ENCODE data around the gene MAST4. TPM values are rescaled to one million over a fixed set of nuclear protein-coding genes. Genes with fewer than 3 reads are reported as not detected.
A peak's percentile ranks its signal among the peaks of the same experiment; 100 is the strongest.

MAST4 gene
- total RNA-seq, 5 donors from 2014 or later (not counting 1 experiment from before 2014, with no cell fraction given), result 26.1 to 35.5 (median 32.0) TPM

DNA sequence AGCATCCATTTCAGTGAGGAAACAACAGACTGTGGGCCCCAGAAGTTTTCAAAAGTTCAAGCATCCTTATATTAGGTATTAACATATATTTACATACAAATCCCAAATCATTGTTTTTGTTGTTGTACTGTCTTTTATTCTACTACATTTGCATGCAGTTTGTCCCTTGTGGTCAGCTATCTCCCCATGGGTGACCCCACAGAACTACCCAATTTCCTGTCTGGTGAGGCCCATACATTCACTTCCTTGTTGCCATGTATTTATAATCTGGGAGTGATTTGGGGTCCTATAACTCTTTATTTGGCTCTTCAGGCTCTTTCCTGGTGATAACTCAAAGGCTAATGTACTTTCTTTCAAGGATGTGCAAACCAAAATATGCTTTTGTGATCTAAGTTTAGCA lies 603.7 kb downstream of the MAST4 start:
- ChIA-PET POLR2A (interaction anchor here in 1 of 2 donors (0.6 kb wide), 1 partner anchor 45 kb away, joined by 9 read pairs; no protein-coding TSS in a partner anchor), CTCF (interaction anchor here in 1 of 2 donors (0.9 kb wide), 1 partner anchor 34 kb away, joined by 3 read pairs; no protein-coding TSS in a partner anchor)
- H3K36me3 ChIP-seq (ENCODE audit: control insufficient read depth in 2 of 2, extremely low read depth in 1 of 2, insufficient read depth in 1 of 2, low read length in 1 of 2), result no peaks in the 10 kb centered on the region
- H3K27me3 ChIP-seq (replicated peaks in 1 of 2; ENCODE audit: control insufficient read depth in 2 of 2, extremely low read depth in 1 of 2, insufficient read depth in 2 of 2, low read length in 1 of 2), result no peaks in the 10 kb centered on the region
- Mint-ChIP-seq H3K9me3 (peaks cover 5 to 12% (median 10%) of the 10 kb centered on the region in 3 donors), H3K4me1 (peaks cover 50 to 84% (median 83%) of the 10 kb centered on the region in 3 donors), H3K4me3 (peak overlapping the region in 1 of 3 donors; percentile 22), H3K27me3 (no peaks in the 10 kb centered on the region), H3K27ac (peak overlapping the region in 1 of 2 donors; percentile 68), H3K36me3 (peaks cover 11% of the 10 kb centered on the region)
- no peak overlapping the region for H3K4me3 ChIP-seq (ENCODE audit: control insufficient read depth in 1 of 2, extremely low read depth in 1 of 2, low read length in 1 of 2)
- H3K27ac ChIP-seq (ENCODE audit: low read length), result no peak overlapping the region
- DNase-seq, result no peak
- ATAC-seq (replicated peaks in 1 of 4), result no peak
- peaks cover 28 to 35% of the 10 kb centered on the region in 2 experiments for H3K4me1 ChIP-seq (ENCODE audit: control insufficient read depth in 1 of 2, extremely low read depth in 1 of 2, insufficient read depth in 2 of 2, low read length in 2 of 2)
- no peaks in the 10 kb centered on the region for H3K9me3 ChIP-seq

DNA sequence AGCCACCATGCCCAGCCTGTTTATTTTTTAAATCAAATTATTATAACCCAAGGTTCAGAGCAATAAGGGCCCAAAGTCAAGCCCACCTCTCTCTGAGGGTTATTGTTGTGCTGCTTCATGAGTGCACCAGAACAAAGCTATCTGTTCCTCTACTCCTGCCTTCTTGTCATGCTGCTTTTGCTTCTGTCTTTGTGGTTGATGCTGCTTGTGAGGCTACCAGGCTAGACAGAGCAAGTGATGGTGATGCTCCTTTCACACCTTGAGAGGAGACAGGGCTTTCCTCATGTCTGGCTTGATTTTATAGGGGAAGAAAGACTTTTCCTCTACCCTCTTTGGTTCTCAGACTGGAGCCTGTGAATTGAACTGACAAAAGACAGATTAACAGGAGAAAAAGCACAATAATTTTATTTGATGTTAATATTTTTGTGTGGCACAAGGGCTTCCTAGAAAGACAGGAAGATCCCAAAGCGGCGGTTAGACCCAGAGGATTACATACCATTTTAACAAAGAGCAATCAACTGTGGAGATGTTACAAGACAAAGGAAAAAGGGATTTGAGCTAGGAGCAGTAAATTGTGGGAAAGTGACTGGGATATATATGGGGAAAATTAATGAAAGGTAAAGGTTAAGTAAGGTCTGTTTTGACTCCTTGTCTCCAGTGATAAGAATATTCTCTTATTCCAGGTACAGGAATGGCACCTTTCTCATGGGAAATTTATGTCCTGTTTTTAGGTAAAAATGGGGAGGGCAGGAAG lies 604.8 kb downstream of the MAST4 start:
- peak overlapping the region in 1 of 3 donors; percentile 30 for H3K4me3 Mint-ChIP-seq
- H3K4me3 ChIP-seq (ENCODE audit: control insufficient read depth in 1 of 2, extremely low read depth in 1 of 2, low read length in 1 of 2), result no peak overlapping the region
- H3K9me3 Mint-ChIP-seq, result peaks cover 5 to 12% (median 10%) of the 10 kb centered on the region in 3 donors
- no peaks in the 10 kb centered on the region for H3K36me3 ChIP-seq (ENCODE audit: control insufficient read depth in 2 of 2, extremely low read depth in 1 of 2, insufficient read depth in 1 of 2, low read length in 1 of 2)
- ATAC-seq (replicated peaks in 1 of 4) (peak in 1 of 4 experiments; percentile 43), DNase-seq (no peak)
- no peaks in the 10 kb centered on the region for H3K27me3 ChIP-seq (replicated peaks in 1 of 2; ENCODE audit: control insufficient read depth in 2 of 2, extremely low read depth in 1 of 2, insufficient read depth in 2 of 2, low read length in 1 of 2)
- peaks cover 62 to 90% (median 88%) of the 10 kb centered on the region in 3 donors for H3K4me1 Mint-ChIP-seq
- peaks cover 11% of the 10 kb centered on the region for H3K36me3 Mint-ChIP-seq
- ChIA-PET POLR2A (no interaction called here), CTCF (interaction anchor here (0.5 to 1.8 kb wide), 2 partner anchors 9 to 39 kb away, joined by 3 to 6 read pairs; no protein-coding TSS in a partner anchor)
- no peak overlapping the region for H3K27ac ChIP-seq (ENCODE audit: low read length)
- H3K27me3 Mint-ChIP-seq, result no peaks in the 10 kb centered on the region
- peaks cover 39 to 44% of the 10 kb centered on the region in 2 experiments for H3K4me1 ChIP-seq (ENCODE audit: control insufficient read depth in 1 of 2, extremely low read depth in 1 of 2, insufficient read depth in 2 of 2, low read length in 2 of 2)
- peak overlapping the region; percentile 44 to 87 for H3K27ac Mint-ChIP-seq
- no CpG with 5 or more reads among the region's 2 CpGs for WGBS (ENCODE audit: insufficient coverage)
- H3K9me3 ChIP-seq, result no peaks in the 10 kb centered on the region

DNA sequence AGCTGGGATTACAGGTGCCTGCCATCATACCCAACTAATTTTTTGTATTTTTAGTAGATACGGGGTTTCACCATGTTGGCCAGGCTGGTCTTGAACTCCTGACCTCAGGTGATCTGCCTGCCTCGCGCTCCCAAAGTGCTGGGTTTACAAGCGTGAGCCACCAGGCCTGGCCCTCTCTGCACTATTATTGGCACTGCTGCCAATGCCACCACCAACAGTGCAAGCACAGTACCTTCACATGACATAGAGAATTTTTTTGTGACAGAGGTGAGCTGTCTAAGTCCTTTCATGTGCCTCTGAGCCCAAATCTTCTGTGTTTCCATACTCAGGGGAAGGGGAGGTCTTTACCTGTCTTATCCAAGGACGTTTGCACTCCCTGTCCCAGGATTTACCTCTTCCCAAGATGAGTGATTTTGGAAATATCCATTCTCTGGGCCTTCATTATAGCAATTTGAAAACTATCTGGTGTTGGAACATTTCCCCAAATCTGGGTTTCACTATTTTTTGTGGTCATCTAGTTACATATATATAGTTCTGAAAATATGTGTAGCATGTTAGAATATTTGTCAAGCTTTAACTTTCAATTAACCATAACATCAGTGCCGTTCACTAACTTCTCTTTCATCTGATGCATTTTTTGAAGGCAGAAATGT lies 605.8 kb downstream of the MAST4 start:
- Mint-ChIP-seq H3K4me3 (peak overlapping the region in 1 of 3 donors; percentile 30), H3K36me3 (peaks cover 11% of the 10 kb centered on the region), H3K4me1 (peaks cover 70 to 93% (median 91%) of the 10 kb centered on the region in 3 donors), H3K27me3 (no peaks in the 10 kb centered on the region), H3K9me3 (peaks cover 5 to 12% (median 10%) of the 10 kb centered on the region in 3 donors), H3K27ac (peak overlapping the region; percentile 48 to 87)
- Histone ChIP-seq H3K27ac (ENCODE audit: low read length) (peak overlapping the region; percentile 92), H3K27me3 (replicated peaks in 1 of 2; ENCODE audit: control insufficient read depth in 2 of 2, extremely low read depth in 1 of 2, insufficient read depth in 2 of 2, low read length in 1 of 2) (no peaks in the 10 kb centered on the region), H3K4me1 (ENCODE audit: control insufficient read depth in 1 of 2, extremely low read depth in 1 of 2, insufficient read depth in 2 of 2, low read length in 2 of 2) (peaks cover 48 to 50% of the 10 kb centered on the region in 2 experiments), H3K4me3 (ENCODE audit: control insufficient read depth in 1 of 2, extremely low read depth in 1 of 2, low read length in 1 of 2) (no peak overlapping the region), H3K9me3 (no peaks in the 10 kb centered on the region), H3K36me3 (ENCODE audit: control insufficient read depth in 2 of 2, extremely low read depth in 1 of 2, insufficient read depth in 1 of 2, low read length in 1 of 2) (no peaks in the 10 kb centered on the region)
- ChIA-PET CTCF (interaction anchor here (0.6 to 1.8 kb wide), 5 partner anchors 36 to 1960 kb away, joined by 3 to 7 read pairs (median 4); no protein-coding TSS in a partner anchor), POLR2A (no interaction called here)
- DNase-seq (no peak), ATAC-seq (replicated peaks in 1 of 4) (no peak)
- 100% methylated on average over 4 of the region's 6 CpGs for WGBS (ENCODE audit: insufficient coverage)

DNA sequence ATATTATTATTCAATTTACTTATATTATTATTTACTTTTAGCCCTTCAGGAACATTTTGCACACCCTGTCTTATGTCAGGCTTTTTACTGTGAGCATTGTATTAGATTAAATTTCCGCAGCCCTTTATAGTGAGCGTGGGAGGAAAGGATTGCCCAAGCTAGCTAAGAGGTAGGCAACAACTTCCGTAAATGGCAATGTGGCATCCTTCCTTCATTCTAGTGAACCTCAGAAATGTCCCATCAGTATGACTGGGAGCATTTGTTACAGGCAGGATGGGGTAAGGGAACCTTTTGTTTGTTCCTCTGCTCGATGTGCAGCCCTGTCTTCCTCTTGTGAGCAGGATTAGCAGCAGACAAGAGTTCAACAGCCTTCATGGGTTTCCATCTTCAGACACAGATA lies 606.6 kb downstream of the MAST4 start:
- H3K4me3 Mint-ChIP-seq, result peak overlapping the region in 2 of 3 donors; percentile 13 to 32
- H3K27ac Mint-ChIP-seq, result peak overlapping the region; percentile 90 to 93
- peaks cover 78 to 96% (median 95%) of the 10 kb centered on the region in 3 donors for H3K4me1 Mint-ChIP-seq
- peak in 1 of 4 experiments; percentile 7 for ATAC-seq (replicated peaks in 1 of 4)
- no peaks in the 10 kb centered on the region for H3K27me3 ChIP-seq (replicated peaks in 1 of 2; ENCODE audit: control insufficient read depth in 2 of 2, extremely low read depth in 1 of 2, insufficient read depth in 2 of 2, low read length in 1 of 2)
- peak in 2 of 35 experiments; percentile 14 to 33 for DNase-seq
- peaks cover 5 to 12% (median 10%) of the 10 kb centered on the region in 3 donors for H3K9me3 Mint-ChIP-seq
- no peaks in the 10 kb centered on the region for H3K36me3 ChIP-seq (ENCODE audit: control insufficient read depth in 2 of 2, extremely low read depth in 1 of 2, insufficient read depth in 1 of 2, low read length in 1 of 2)
- peak overlapping the region; percentile 92 for H3K27ac ChIP-seq (ENCODE audit: low read length)
- no peaks in the 10 kb centered on the region for H3K9me3 ChIP-seq
- CTCF ChIA-PET, result interaction anchor here (0.6 to 1.8 kb wide), 6 partner anchors 36 to 1959 kb away, joined by 3 to 6 read pairs (median 4); no protein-coding TSS in a partner anchor
- peaks cover 11% of the 10 kb centered on the region for H3K36me3 Mint-ChIP-seq
- no peaks in the 10 kb centered on the region for H3K27me3 Mint-ChIP-seq
- no CpG with 5 or more reads among the region's 4 CpGs for WGBS (ENCODE audit: insufficient coverage)
- POLR2A ChIA-PET, result interaction anchor here in 1 of 2 donors (0.6 kb wide), 1 partner anchor 1078 kb away, joined by 6 read pairs; no protein-coding TSS in a partner anchor
- no peak overlapping the region for H3K4me3 ChIP-seq (ENCODE audit: control insufficient read depth in 1 of 2, extremely low read depth in 1 of 2, low read length in 1 of 2)
- H3K4me1 ChIP-seq (ENCODE audit: control insufficient read depth in 1 of 2, extremely low read depth in 1 of 2, insufficient read depth in 2 of 2, low read length in 2 of 2), result peaks cover 56 to 58% of the 10 kb centered on the region in 2 experiments

DNA sequence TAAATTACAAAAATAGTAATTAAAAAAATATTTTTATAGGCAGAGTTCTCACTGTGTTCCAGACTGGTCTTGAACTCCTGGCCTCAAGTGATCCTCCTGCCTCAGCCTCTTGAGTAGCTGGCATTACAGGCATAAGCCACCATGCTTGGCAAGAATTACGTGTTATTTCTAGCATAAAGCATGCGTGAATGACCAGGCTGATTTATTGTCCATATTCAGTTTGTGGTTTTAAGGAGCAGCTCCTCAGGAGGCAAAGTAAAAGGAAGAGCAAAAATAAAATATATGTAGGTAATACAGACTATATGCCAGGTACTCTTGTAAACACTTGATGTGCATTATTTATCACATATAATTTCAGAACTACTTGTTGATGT lies 607.5 kb downstream of the MAST4 start:
- ATAC-seq (replicated peaks in 1 of 4), result no peak
- POLR2A ChIA-PET, result no interaction called here
- Histone ChIP-seq H3K36me3 (ENCODE audit: control insufficient read depth in 2 of 2, extremely low read depth in 1 of 2, insufficient read depth in 1 of 2, low read length in 1 of 2) (no peaks in the 10 kb centered on the region), H3K27me3 (replicated peaks in 1 of 2; ENCODE audit: control insufficient read depth in 2 of 2, extremely low read depth in 1 of 2, insufficient read depth in 2 of 2, low read length in 1 of 2) (no peaks in the 10 kb centered on the region), H3K9me3 (no peaks in the 10 kb centered on the region), H3K4me3 (ENCODE audit: control insufficient read depth in 1 of 2, extremely low read depth in 1 of 2, low read length in 1 of 2) (no peak overlapping the region), H3K27ac (ENCODE audit: low read length) (peak overlapping the region; percentile 92), H3K4me1 (ENCODE audit: control insufficient read depth in 1 of 2, extremely low read depth in 1 of 2, insufficient read depth in 2 of 2, low read length in 2 of 2) (peaks cover 63 to 64% of the 10 kb centered on the region in 2 experiments)
- Mint-ChIP-seq H3K4me1 (peaks cover 80 to 94% (median 94%) of the 10 kb centered on the region in 3 donors), H3K36me3 (peaks cover 11% of the 10 kb centered on the region), H3K9me3 (peaks cover 5 to 12% (median 9%) of the 10 kb centered on the region in 3 donors), H3K27ac (peak overlapping the region; percentile 93 to 96), H3K4me3 (peak overlapping the region in 1 of 3 donors; percentile 32), H3K27me3 (no peaks in the 10 kb centered on the region)
- no CpG with 5 or more reads among the region's 2 CpGs for WGBS (ENCODE audit: insufficient coverage)
- no peak for DNase-seq
- CTCF ChIA-PET, result interaction anchor here in 1 of 2 donors (0.6 kb wide), 1 partner anchor 38 kb away, joined by 3 read pairs; no protein-coding TSS in a partner anchor

DNA sequence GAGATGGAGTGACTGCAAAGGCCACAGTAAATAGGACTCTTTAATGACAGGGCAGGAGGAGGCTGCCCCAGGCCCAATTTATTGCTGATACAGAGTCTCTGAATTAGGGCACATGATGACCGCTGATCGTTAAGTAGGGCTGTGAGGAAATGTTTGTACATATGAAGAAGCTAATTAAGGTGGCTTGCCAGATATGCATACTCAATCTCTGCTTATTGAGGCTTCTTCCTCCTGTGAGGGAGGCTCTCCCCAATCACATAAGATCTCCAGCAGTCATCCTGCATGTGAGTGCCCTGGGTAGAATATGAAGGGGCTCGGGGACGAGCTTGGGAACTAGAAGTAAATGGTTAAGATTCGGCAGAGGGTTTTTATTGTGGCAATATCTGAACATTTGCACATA lies 608.6 kb downstream of the MAST4 start:
- H3K36me3 ChIP-seq (ENCODE audit: control insufficient read depth in 2 of 2, extremely low read depth in 1 of 2, insufficient read depth in 1 of 2, low read length in 1 of 2), result peaks cover 0 to under 1% of the 10 kb centered on the region in 2 donors
- H3K36me3 Mint-ChIP-seq, result peaks cover 6% of the 10 kb centered on the region
- H3K9me3 Mint-ChIP-seq, result peaks cover 4 to 7% (median 5%) of the 10 kb centered on the region in 3 donors
- no CpG with 5 or more reads among the region's 5 CpGs for WGBS (ENCODE audit: insufficient coverage)
- no peak overlapping the region for H3K4me3 ChIP-seq (ENCODE audit: control insufficient read depth in 1 of 2, extremely low read depth in 1 of 2, low read length in 1 of 2)
- DNase-seq (no peak), ATAC-seq (replicated peaks in 1 of 4) (no peak)
- H3K4me1 ChIP-seq (ENCODE audit: control insufficient read depth in 1 of 2, extremely low read depth in 1 of 2, insufficient read depth in 2 of 2, low read length in 2 of 2), result peaks cover 66 to 71% of the 10 kb centered on the region in 2 experiments
- H3K4me3 Mint-ChIP-seq, result peak overlapping the region in 1 of 3 donors; percentile 55
- no peaks in the 10 kb centered on the region for H3K27me3 ChIP-seq (replicated peaks in 1 of 2; ENCODE audit: control insufficient read depth in 2 of 2, extremely low read depth in 1 of 2, insufficient read depth in 2 of 2, low read length in 1 of 2)
- H3K27ac Mint-ChIP-seq, result peak overlapping the region; percentile 93 to 96
- H3K4me1 Mint-ChIP-seq, result peaks cover 81 to 94% (median 94%) of the 10 kb centered on the region in 3 donors
- H3K9me3 ChIP-seq, result no peaks in the 10 kb centered on the region
- no peaks in the 10 kb centered on the region for H3K27me3 Mint-ChIP-seq
- ChIA-PET POLR2A (interaction anchor here in 1 of 2 donors (0.6 kb wide), 1 partner anchor 44 kb away, joined by 3 read pairs; no protein-coding TSS in a partner anchor), CTCF (interaction anchor here (5.3 to 7.5 kb wide), 3 partner anchors 38 to 48 kb away, joined by 27 to 119 read pairs (median 44); no protein-coding TSS in a partner anchor)
- peak overlapping the region; percentile 92 for H3K27ac ChIP-seq (ENCODE audit: low read length)
